Measurements from ENCODE around the gene HIVEP3.

Gene HIVEP3

GRCh38 chr1:41740630-41741239, 178.0 kb downstream of the HIVEP3 start:
- no peak overlapping the region for H3K4me3 ChIP-seq (ENCODE audit: low read length)
- no peak for DNase-seq (ENCODE audit: low read depth)
- no peak for TF ChIP-seq CTCF (conservative IDR thresholded peaks at IDR 0.05; ENCODE audit: low read depth, low read length)

- DNase-seq (ENCODE audit: low read depth), result no peak
- TF ChIP-seq CTCF (conservative IDR thresholded peaks at IDR 0.05; ENCODE audit: low read depth, low read length), result no peak
- no peak overlapping the region for H3K4me3 ChIP-seq (ENCODE audit: low read length)
Measured at GRCh38 chr1:41740058-41740457, 178.7 kb downstream of the HIVEP3 start.

GRCh38 chr1:41739061-41739955, 179.4 kb downstream of the HIVEP3 start:
- no peak for DNase-seq (ENCODE audit: low read depth)
- TF ChIP-seq CTCF (conservative IDR thresholded peaks at IDR 0.05; ENCODE audit: low read depth, low read length), result no peak
- H3K4me3 ChIP-seq (ENCODE audit: low read length), result no peak overlapping the region

- TF ChIP-seq CTCF (conservative IDR thresholded peaks at IDR 0.05; ENCODE audit: low read depth, low read length), result no peak
- DNase-seq (ENCODE audit: low read depth), result no peak
- no peak overlapping the region for H3K4me3 ChIP-seq (ENCODE audit: low read length)
Measured at GRCh38 chr1:41738475-41738874, 180.2 kb downstream of the HIVEP3 start.

GRCh38 chr1:41738006-41738405, 180.7 kb downstream of the HIVEP3 start:
- TF ChIP-seq CTCF (conservative IDR thresholded peaks at IDR 0.05; ENCODE audit: low read depth, low read length), result no peak
- DNase-seq (ENCODE audit: low read depth), result no peak
- no peak overlapping the region for H3K4me3 ChIP-seq (ENCODE audit: low read length)

- TF ChIP-seq CTCF (conservative IDR thresholded peaks at IDR 0.05; ENCODE audit: low read depth, low read length), result no peak
- DNase-seq (ENCODE audit: low read depth), result no peak
- H3K4me3 ChIP-seq (ENCODE audit: low read length), result no peak overlapping the region
Measured at GRCh38 chr1:41735631-41736260, 183.0 kb downstream of the HIVEP3 start.

All from retinal pigment epithelial cell (primary cell).